Measurements from ENCODE around the gene FDXR. TPM values are rescaled to one million over a fixed set of nuclear protein-coding genes. Genes with fewer than 3 reads are reported as not detected.
"Not testable (repeated sequence)": the region's sequence is repeated elsewhere in the genome, so short reads cannot be mapped to it uniquely, and the experiment has no call there.

FDXR gene
- total RNA-seq, 1 donor from 2014 or later: 5.5 TPM

- ATAC-seq (ENCODE audit: low read depth) (no peak), DNase-seq (no peak)
- no peak overlapping the region for H3K4me3 Mint-ChIP-seq
- no peak overlapping the region for H3K27ac Mint-ChIP-seq
- TF ChIP-seq CTCF (IDR thresholded peaks at IDR 0.05): no peak
- peaks cover 4% of the 10 kb centered on the region for H3K9me3 Mint-ChIP-seq
- no peaks in the 10 kb centered on the region for H3K36me3 Mint-ChIP-seq (ENCODE audit: low read depth)
- POLR2A ChIA-PET: no interaction called here
- intact Hi-C loops (cut with micrococcal nuclease): no loop called here
- H3K27me3 Mint-ChIP-seq: peaks cover 40% of the 10 kb centered on the region
- H3K4me1 Mint-ChIP-seq: no peaks in the 10 kb centered on the region
- CTCF ChIA-PET: no interaction called here
Observed at GRCh38 chr17:74916851-74917199, 44.0 kb upstream of the FDXR start.

- intact Hi-C loops (cut with micrococcal nuclease): no loop called here
- ChIA-PET CTCF (no interaction called here), POLR2A (no interaction called here)
- Mint-ChIP-seq H3K27me3 (peaks cover 35% of the 10 kb centered on the region), H3K4me3 (no peak overlapping the region), H3K4me1 (no peaks in the 10 kb centered on the region), H3K36me3 (ENCODE audit: low read depth) (no peaks in the 10 kb centered on the region), H3K27ac (no peak overlapping the region), H3K9me3 (peaks cover 4% of the 10 kb centered on the region)
- no peak for TF ChIP-seq CTCF (IDR thresholded peaks at IDR 0.05)
- no peak for ATAC-seq (ENCODE audit: low read depth)
- no peak for DNase-seq
Observed at GRCh38 chr17:74916136-74916850, 43.5 kb upstream of the FDXR start.

DNA sequence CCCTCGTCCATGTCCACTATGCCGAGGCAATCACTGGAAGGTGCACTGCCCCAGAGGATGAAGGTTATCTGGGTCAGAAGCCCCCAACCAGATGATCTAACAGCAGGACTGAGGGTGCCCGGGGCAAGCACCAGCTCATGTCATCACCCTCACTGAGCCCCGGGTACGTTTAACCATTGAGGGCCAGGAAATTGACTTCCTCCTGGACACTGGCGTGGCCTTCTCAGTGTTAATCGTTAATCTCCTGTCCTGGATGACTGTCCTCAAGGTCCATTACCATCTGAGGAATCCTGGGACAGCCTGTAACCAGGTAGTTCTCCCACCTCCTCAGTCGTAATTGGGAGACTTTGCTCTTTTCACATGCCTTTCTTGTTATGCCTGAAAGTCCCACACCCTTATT lies 38.6 kb upstream of the FDXR start:
- intact Hi-C loops (cut with micrococcal nuclease); H3K4me3 Mint-ChIP-seq; H3K36me3 Mint-ChIP-seq (ENCODE audit: low read depth); H3K4me1 Mint-ChIP-seq; H3K27ac Mint-ChIP-seq; ATAC-seq (ENCODE audit: low read depth); DNase-seq; H3K9me3 Mint-ChIP-seq; CTCF ChIA-PET; POLR2A ChIA-PET: not testable (repeated sequence)
- H3K27me3 Mint-ChIP-seq: peaks cover 14% of the 10 kb centered on the region

GRCh38 chr17:74909097-74909496 lies 36.3 kb upstream of the FDXR start:
- intact Hi-C loops (cut with micrococcal nuclease); POLR2A ChIA-PET; ATAC-seq (ENCODE audit: low read depth); H3K36me3 Mint-ChIP-seq (ENCODE audit: low read depth); H3K9me3 Mint-ChIP-seq; H3K4me1 Mint-ChIP-seq; H3K27ac Mint-ChIP-seq; H3K4me3 Mint-ChIP-seq; CTCF ChIA-PET; DNase-seq: not testable (repeated sequence)
- H3K27me3 Mint-ChIP-seq: peaks cover 18% of the 10 kb centered on the region

- Mint-ChIP-seq H3K4me1 (no peaks in the 10 kb centered on the region), H3K9me3 (no peaks in the 10 kb centered on the region), H3K27me3 (peaks cover 26% of the 10 kb centered on the region), H3K27ac (no peak overlapping the region), H3K4me3 (no peak overlapping the region), H3K36me3 (ENCODE audit: low read depth) (no peaks in the 10 kb centered on the region)
- CTCF ChIA-PET: interaction anchor here (0.6 kb wide), 1 partner anchor 626 kb away, joined by 4 read pairs; no protein-coding TSS in a partner anchor
- DNase-seq (no peak), ATAC-seq (ENCODE audit: low read depth) (no peak)
- POLR2A ChIA-PET: no interaction called here
- TF ChIP-seq CTCF (IDR thresholded peaks at IDR 0.05): no peak
- intact Hi-C loops (cut with micrococcal nuclease): no loop called here
Observed at GRCh38 chr17:74907012-74907411, 34.2 kb upstream of the FDXR start.

- DNase-seq; intact Hi-C loops (cut with micrococcal nuclease); POLR2A ChIA-PET; H3K4me3 Mint-ChIP-seq; H3K9me3 Mint-ChIP-seq; H3K36me3 Mint-ChIP-seq (ENCODE audit: low read depth); H3K27ac Mint-ChIP-seq; H3K4me1 Mint-ChIP-seq; ATAC-seq (ENCODE audit: low read depth): not testable (repeated sequence)
- CTCF ChIA-PET: interaction anchor here (0.6 kb wide), 1 partner anchor 626 kb away, joined by 4 read pairs; no protein-coding TSS in a partner anchor
- H3K27me3 Mint-ChIP-seq: peaks cover 32% of the 10 kb centered on the region
Observed at GRCh38 chr17:74906214-74906793, 33.5 kb upstream of the FDXR start.

Data from activated B cell treated with CpG ODN at 0.5 μM for 24 hours (primary cell).